ENCODE data around the gene ANAPC4. TPM values are rescaled to one million over a fixed set of nuclear protein-coding genes. Genes with fewer than 3 reads are reported as not detected.
"Not testable (repeated sequence)": the region's sequence is repeated elsewhere in the genome, so short reads cannot be mapped to it uniquely, and the experiment has no call there.

The ANAPC4 gene
- total RNA-seq (2021) (37.9 and 42.8 TPM in 2 replicates), Bru-seq, nascent RNA (percentile 84 among the genes with signal in this experiment), BruChase-seq, experiment 1, labeled RNA remaining after a 2-hour chase (percentile 94 among the genes with signal in this experiment), BruChase-seq, experiment 2, labeled RNA remaining after a 6-hour chase (percentile 84 among the genes with signal in this experiment)
- long read RNA-seq, transcript ANAPC4-201 (29 exons, 2,685 nt), result major isoform, 58 of 102 reads
- long read RNA-seq, transcript ANAPC4-210 (29 exons, 2,599 nt), result minor isoform, 6 of 102 reads
- long read RNA-seq, partial matches to known transcripts, result 13 of 102 reads
- long read RNA-seq, other reads (novel, unspliced or antisense), result 25 of 102 reads

GRCh38 chr4:25376754-25377571 is at the start of gene ANAPC4:
Gene ANAPC4 (plus strand): TSS chr4:25377263. CDS start chr4:25377428, 165 bp downstream.
- Histone ChIP-seq H3K27me3 (replicated peaks; ENCODE audit: insufficient read depth, low read depth, low read length, poor library complexity) (no peaks in the 10 kb centered on the region), H3K4me3 (ENCODE audit: low read depth, low read length, poor library complexity, severe bottlenecking) (peak within 1 kb of the TSS; percentile 80), H3K9me3 (ENCODE audit: low read depth, low read length, poor library complexity, severe bottlenecking) (no peaks in the 10 kb centered on the region), H3K4me1 (ENCODE audit: insufficient read depth, low read length, poor library complexity, severe bottlenecking) (peaks cover 6% of the 10 kb centered on the region), H3K27ac (ENCODE audit: low read depth, low read length, poor library complexity, severe bottlenecking) (peak within 1 kb of the TSS; percentile 75), H3K36me3 (ENCODE audit: insufficient read depth, low read length, poor library complexity, severe bottlenecking) (peaks cover 9% of the 10 kb centered on the region)
- no TSS peak for BruUV-seq (replicated peaks)
- TF ChIP-seq CTCF (conservative IDR thresholded peaks at IDR 0.05; ENCODE audit: low read depth, low read length) (no peak), EZH2 (IDR thresholded peaks at IDR 0.05; ENCODE audit: borderline replicate concordance, low read depth, low read length, poor library complexity, severe bottlenecking) (no peak)
- POLR2A ChIA-PET (ENCODE audit: low non-redundant PET), result interaction anchor here (0.6 kb wide), 1 partner anchor 13 kb away, joined by 3 read pairs; no protein-coding TSS in a partner anchor
- DNase-seq (ENCODE audit: low spot score), result peak; percentile 96
- CTCF ChIA-PET, result interaction anchor here (0.6 kb wide), 1 partner anchor 874 kb away, joined by 3 read pairs; no protein-coding TSS in a partner anchor
- intact Hi-C loops (cut with micrococcal nuclease; ENCODE audit: unreplicated experiment), result no loop called here

GRCh38 chr4:25328463-25328862 is 48.6 kb upstream of the ANAPC4 start:
- CTCF ChIA-PET; DNase-seq (ENCODE audit: low spot score); H3K4me3 ChIP-seq (ENCODE audit: low read depth, low read length, poor library complexity, severe bottlenecking); BruUV-seq (replicated peaks); POLR2A ChIA-PET (ENCODE audit: low non-redundant PET); H3K27ac ChIP-seq (ENCODE audit: low read depth, low read length, poor library complexity, severe bottlenecking); H3K27me3 ChIP-seq (replicated peaks; ENCODE audit: insufficient read depth, low read depth, low read length, poor library complexity); intact Hi-C loops (cut with micrococcal nuclease; ENCODE audit: unreplicated experiment); H3K36me3 ChIP-seq (ENCODE audit: insufficient read depth, low read length, poor library complexity, severe bottlenecking); H3K4me1 ChIP-seq (ENCODE audit: insufficient read depth, low read length, poor library complexity, severe bottlenecking); H3K9me3 ChIP-seq (ENCODE audit: low read depth, low read length, poor library complexity, severe bottlenecking): not testable (repeated sequence)

GRCh38 chr4:25330335-25330734 is 46.7 kb upstream of the ANAPC4 start:
- intact Hi-C loops (cut with micrococcal nuclease; ENCODE audit: unreplicated experiment), result no loop called here
- ChIA-PET POLR2A (ENCODE audit: low non-redundant PET) (no interaction called here), CTCF (no interaction called here)
- TF ChIP-seq CTCF (conservative IDR thresholded peaks at IDR 0.05; ENCODE audit: low read depth, low read length) (no peak), EZH2 (IDR thresholded peaks at IDR 0.05; ENCODE audit: borderline replicate concordance, low read depth, low read length, poor library complexity, severe bottlenecking) (no peak)
- no TSS peak for BruUV-seq (replicated peaks)
- Histone ChIP-seq H3K27ac (ENCODE audit: low read depth, low read length, poor library complexity, severe bottlenecking) (no peak overlapping the region), H3K4me1 (ENCODE audit: insufficient read depth, low read length, poor library complexity, severe bottlenecking) (no peaks in the 10 kb centered on the region), H3K9me3 (ENCODE audit: low read depth, low read length, poor library complexity, severe bottlenecking) (no peaks in the 10 kb centered on the region), H3K4me3 (ENCODE audit: low read depth, low read length, poor library complexity, severe bottlenecking) (no peak overlapping the region), H3K27me3 (replicated peaks; ENCODE audit: insufficient read depth, low read depth, low read length, poor library complexity) (no peaks in the 10 kb centered on the region), H3K36me3 (ENCODE audit: insufficient read depth, low read length, poor library complexity, severe bottlenecking) (peaks cover 5% of the 10 kb centered on the region)
- no peak for DNase-seq (ENCODE audit: low spot score)
